ENCODE results near the gene RFX6.

RFX6 gene

GRCh38 chr6:116973976-116974375 lies 96.9 kb downstream of the RFX6 start:
- no peak for DNase-seq

- DNase-seq: no peak
These were observed 97.7 kb downstream of the RFX6 start for GRCh38 chr6:116974526-116975316.

- no peak for DNase-seq
These were observed 98.6 kb downstream of the RFX6 start for GRCh38 chr6:116975600-116975999.

GRCh38 chr6:116979560-116979959 lies 102.5 kb downstream of the RFX6 start:
- no peak for DNase-seq

Data from NCI-H187 treated with DMSO at 0.1 percent for 48 hours (cell line).